HG03139 (cell line): Measurements from ENCODE around the gene PHOX2A.
A peak's percentile ranks its signal among the peaks of the same experiment; 100 is the strongest.
"Not testable (repeated sequence)": the region's sequence is repeated elsewhere in the genome, so short reads cannot be mapped to it uniquely, and the experiment has no call there.

ENCODE experiments used
- ATAC-seq: cut with Tn5 transposase; IDR thresholded peaks from one replicate; pipeline ENCODE4 v1.9.1; 2021; ENCODE audit not compliant: unreplicated experiment

Gene PHOX2A

GRCh38 chr11:72223615-72224563, 20.1 kb downstream of the PHOX2A start:
- peak; percentile 40 for ATAC-seq

GRCh38 chr11:72222907-72223614, 20.9 kb downstream of the PHOX2A start:
- ATAC-seq: peak; percentile 67

GRCh38 chr11:72222106-72222891, 21.7 kb downstream of the PHOX2A start:
- no peak for ATAC-seq

- no peak for ATAC-seq
Observed at GRCh38 chr11:72221386-72222075, 22.4 kb downstream of the PHOX2A start.

- ATAC-seq: no peak
Observed at GRCh38 chr11:72220696-72221363, 23.1 kb downstream of the PHOX2A start.

- ATAC-seq: no peak
Observed at GRCh38 chr11:72218251-72218745, 25.7 kb downstream of the PHOX2A start.

GRCh38 chr11:72217841-72218240, 26.1 kb downstream of the PHOX2A start:
- ATAC-seq: no peak

- no peak for ATAC-seq
Observed at GRCh38 chr11:72216638-72217037, 27.3 kb downstream of the PHOX2A start, which contains the start of gene FOLR2. Gene FOLR2 (plus strand): TSS chr11:72216794. CDS start chr11:72218585, 1,791 bp downstream.

GRCh38 chr11:72209101-72209500, 34.9 kb downstream of the PHOX2A start:
- no peak for ATAC-seq

- ATAC-seq: no peak
Observed at GRCh38 chr11:72208281-72208680, 35.7 kb downstream of the PHOX2A start.

- ATAC-seq: not testable (repeated sequence)
Observed at GRCh38 chr11:72206794-72207193, 37.2 kb downstream of the PHOX2A start.

- ATAC-seq: no peak
Observed at GRCh38 chr11:72204886-72205285, 39.1 kb downstream of the PHOX2A start.

- ATAC-seq: no peak
Observed at GRCh38 chr11:72203163-72203562, 40.8 kb downstream of the PHOX2A start.

GRCh38 chr11:72202571-72202970, 41.4 kb downstream of the PHOX2A start:
- ATAC-seq: no peak

- ATAC-seq: not testable (repeated sequence)
Observed at GRCh38 chr11:72201445-72201844, 42.5 kb downstream of the PHOX2A start.

GRCh38 chr11:72195518-72196270, 48.3 kb downstream of the PHOX2A start:
- ATAC-seq: no peak

GRCh38 chr11:72191961-72192381, 52.0 kb downstream of the PHOX2A start, which contains the start of gene FOLR1:
Gene FOLR1 (plus strand): TSS chr11:72192140. CDS start chr11:72192174, 34 bp downstream.
- no peak for ATAC-seq

GRCh38 chr11:72190631-72191071, 53.3 kb downstream of the PHOX2A start:
- ATAC-seq: no peak
